Peyer's patch (tissue), 4 donors: Measurements from ENCODE around the gene PPP1R37. TPM values are rescaled to one million over a fixed set of nuclear protein-coding genes. Genes with fewer than 3 reads are reported as not detected.

Experiments used
- DNase-seq, 3 donors: peaks; one replicate each; pipeline ENCODE4 v3.0.0-alpha.2; 2017 to 2019
- H3K27ac ChIP-seq, 4 donors: fragments of 200-600 bp; sonication (generic); one replicate each; pipeline ENCODE4 v1.5.1; 2016 to 2019
- H3K27me3 ChIP-seq, 2 donors: fragments of 200-600 bp; sonication (generic); one replicate each; pipeline ENCODE4 v1.5.1; 2019
- H3K36me3 ChIP-seq, 3 donors: fragments of 200-600 bp; sonication (generic); one replicate each; pipeline ENCODE4 v1.5.1; 2016 to 2019
- H3K4me1 ChIP-seq, 4 donors: fragments of 200-600 bp; sonication (generic); one replicate each; pipeline ENCODE4 v1.5.1; 2016 to 2019
- H3K4me3 ChIP-seq, 4 donors: fragments of 200-600 bp; sonication (generic); 1 replicate in 3 of 4; 2 replicates in 1 of 4; pipeline ENCODE4 v1.5.1; 2016 to 2019; ENCODE audit warnings: mild to moderate bottlenecking in 1 of 4
- H3K9me3 ChIP-seq, 4 donors: fragments of 200-600 bp; sonication (generic); one replicate each; pipeline ENCODE4 v1.5.1; 2016 to 2019; ENCODE audit warnings: mild to moderate bottlenecking in 1 of 4
- POLR2A ChIP-seq, 2 donors: fragments of 450-650 bp; IDR thresholded peaks; one replicate each; pipeline ENCODE4 v1.5.1; 2017; ENCODE audit warnings: antibody characterized with exemption in 2 of 2, mild to moderate bottlenecking in 2 of 2, moderate library complexity in 2 of 2
- total RNA-seq, 4 donors: library from RNA; depleted of rRNA; stranded (reverse); fragments of >200 nt; gene quantifications; one replicate each; pipeline ENCODE4 v1.1.0, GENCODE V29; 2016
- TF ChIP-seq, protein P1 (sequence below), 6 experiments: fragments of 450-650 bp in 4 of 6; fragments of 200-600 bp in 2 of 6; sonication (generic) in 1 of 6; IDR thresholded peaks; one replicate each; pipeline ENCODE4 v1.5.1; 2017 to 2019; ENCODE audit warnings: antibody characterized with exemption in 6 of 6, mild to moderate bottlenecking in 3 of 6, moderate library complexity in 1 of 6

The PPP1R37 gene
- total RNA-seq, 4 donors from 2014 or later, result 41.8 to 75.1 (median 54.2) TPM

DNA sequence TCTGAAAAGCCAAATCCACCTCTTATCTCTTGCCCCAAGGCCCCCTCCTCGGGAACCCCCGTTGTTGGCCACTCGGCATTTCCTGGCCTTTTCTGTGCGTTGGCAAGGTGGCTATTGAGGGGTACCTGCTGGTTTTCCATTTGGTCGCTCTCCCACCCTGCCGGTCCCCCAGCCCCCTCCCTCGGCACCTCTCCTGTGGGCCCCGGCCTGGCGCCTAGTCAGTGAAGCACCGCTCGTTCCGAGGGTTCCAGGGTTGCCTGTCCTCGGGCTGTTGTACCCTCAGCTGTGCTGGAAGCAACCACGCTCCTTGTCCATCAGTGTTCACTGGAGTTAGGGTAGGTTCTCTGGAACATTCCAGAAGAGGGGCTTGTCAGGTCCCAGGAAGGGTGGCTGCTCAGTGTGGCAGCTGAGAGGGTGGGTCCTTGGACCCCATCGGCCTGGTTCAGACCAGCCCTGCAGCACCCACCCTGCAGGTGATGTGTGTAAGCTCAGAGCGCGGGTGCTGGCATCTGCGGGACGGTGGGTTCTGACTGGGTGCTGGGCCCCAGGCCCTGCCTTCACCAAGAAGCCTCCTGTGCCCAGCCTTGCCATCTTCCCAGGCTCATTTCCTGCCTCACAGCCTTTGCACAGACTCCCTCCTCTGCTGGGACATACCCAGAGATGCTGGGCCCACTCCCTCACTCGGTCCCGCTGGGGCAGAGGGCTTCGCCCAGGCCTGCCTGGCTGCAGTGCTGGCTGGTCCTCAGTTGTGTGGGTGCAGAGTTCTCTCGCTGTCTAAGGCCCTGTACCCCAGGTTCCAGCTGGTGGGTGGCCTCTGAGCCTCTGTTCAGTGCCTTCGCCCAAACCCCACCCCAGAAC is 46.5 kb downstream of the PPP1R37 start:
- peaks cover 0 to 43% (median 0%) of the 10 kb centered on the region in 3 donors for H3K36me3 ChIP-seq
- no peaks in the 10 kb centered on the region for H3K9me3 ChIP-seq
- no peaks in the 10 kb centered on the region for H3K27me3 ChIP-seq
- TF ChIP-seq POLR2A (IDR thresholded peaks at IDR 0.05), result no peak
- peaks cover 0 to 7% (median 0%) of the 10 kb centered on the region in 4 donors for H3K4me1 ChIP-seq
- H3K4me3 ChIP-seq, result no peak overlapping the region
- H3K27ac ChIP-seq, result no peak overlapping the region
- DNase-seq, result no peak

DNA sequence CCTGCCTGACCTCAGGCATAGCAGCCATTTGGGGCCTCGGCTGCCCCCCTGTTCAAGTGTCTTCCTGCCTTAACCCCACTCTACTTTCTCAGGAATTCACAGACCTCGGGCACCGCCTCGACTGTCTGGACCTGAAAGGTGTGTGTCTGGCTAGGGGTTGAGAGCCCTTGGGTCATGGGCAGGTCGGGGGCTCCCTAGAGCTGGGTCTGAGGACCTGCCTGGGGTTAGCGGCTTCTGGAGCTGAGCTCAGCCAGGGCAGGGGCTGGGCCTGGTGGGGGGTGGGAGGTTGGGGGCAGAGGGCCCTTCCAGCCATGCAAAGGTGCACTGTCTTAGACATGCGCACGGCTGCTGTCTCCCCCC is 47.1 kb downstream of the PPP1R37 start:
- Histone ChIP-seq H3K36me3 (peaks cover 0 to 49% (median 0%) of the 10 kb centered on the region in 3 donors), H3K4me3 (no peak overlapping the region), H3K9me3 (no peaks in the 10 kb centered on the region)

DNA sequence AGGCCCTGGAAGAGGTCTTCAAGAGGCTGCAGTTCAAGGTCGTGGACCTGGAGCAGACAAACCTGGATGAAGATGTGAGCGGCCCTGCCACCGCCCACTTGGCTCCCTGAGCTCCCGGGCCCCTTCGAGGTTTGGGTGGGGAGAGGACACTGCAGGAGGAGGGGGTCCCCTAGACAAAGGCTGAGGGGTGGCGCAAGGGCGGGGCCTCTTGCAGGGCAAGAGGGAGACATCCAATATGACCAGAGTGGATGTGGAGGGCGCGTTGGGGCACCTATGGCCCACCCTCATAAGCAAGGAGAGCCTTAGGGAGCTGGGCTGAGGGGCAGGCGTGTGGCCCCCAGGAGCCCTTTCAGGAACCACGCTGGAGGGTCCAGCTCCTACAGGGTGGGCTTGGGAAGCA is 47.6 kb downstream of the PPP1R37 start:
- no peak for DNase-seq
- Histone ChIP-seq H3K4me3 (no peak overlapping the region), H3K36me3 (peaks cover 0 to 53% (median 0%) of the 10 kb centered on the region in 3 donors), H3K9me3 (no peaks in the 10 kb centered on the region), H3K27me3 (no peaks in the 10 kb centered on the region), H3K4me1 (peaks cover 0 to 7% (median 0%) of the 10 kb centered on the region in 4 donors), H3K27ac (no peak overlapping the region)
- TF ChIP-seq POLR2A (IDR thresholded peaks at IDR 0.05), result no peak
- TF ChIP-seq, protein P1, sequence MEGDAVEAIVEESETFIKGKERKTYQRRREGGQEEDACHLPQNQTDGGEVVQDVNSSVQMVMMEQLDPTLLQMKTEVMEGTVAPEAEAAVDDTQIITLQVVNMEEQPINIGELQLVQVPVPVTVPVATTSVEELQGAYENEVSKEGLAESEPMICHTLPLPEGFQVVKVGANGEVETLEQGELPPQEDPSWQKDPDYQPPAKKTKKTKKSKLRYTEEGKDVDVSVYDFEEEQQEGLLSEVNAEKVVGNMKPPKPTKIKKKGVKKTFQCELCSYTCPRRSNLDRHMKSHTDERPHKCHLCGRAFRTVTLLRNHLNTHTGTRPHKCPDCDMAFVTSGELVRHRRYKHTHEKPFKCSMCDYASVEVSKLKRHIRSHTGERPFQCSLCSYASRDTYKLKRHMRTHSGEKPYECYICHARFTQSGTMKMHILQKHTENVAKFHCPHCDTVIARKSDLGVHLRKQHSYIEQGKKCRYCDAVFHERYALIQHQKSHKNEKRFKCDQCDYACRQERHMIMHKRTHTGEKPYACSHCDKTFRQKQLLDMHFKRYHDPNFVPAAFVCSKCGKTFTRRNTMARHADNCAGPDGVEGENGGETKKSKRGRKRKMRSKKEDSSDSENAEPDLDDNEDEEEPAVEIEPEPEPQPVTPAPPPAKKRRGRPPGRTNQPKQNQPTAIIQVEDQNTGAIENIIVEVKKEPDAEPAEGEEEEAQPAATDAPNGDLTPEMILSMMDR (IDR thresholded peaks at IDR 0.05), result no peak

More for the DNA sequence above, 47.1 kb downstream of the PPP1R37 start:
- H3K27me3 ChIP-seq, result no peaks in the 10 kb centered on the region
- peaks cover 0 to 7% (median 0%) of the 10 kb centered on the region in 4 donors for H3K4me1 ChIP-seq
- DNase-seq, result no peak
- H3K27ac ChIP-seq, result no peak overlapping the region
- TF ChIP-seq, protein P1 (IDR thresholded peaks at IDR 0.05), result no peak
- no peak for TF ChIP-seq POLR2A (IDR thresholded peaks at IDR 0.05)

DNA sequence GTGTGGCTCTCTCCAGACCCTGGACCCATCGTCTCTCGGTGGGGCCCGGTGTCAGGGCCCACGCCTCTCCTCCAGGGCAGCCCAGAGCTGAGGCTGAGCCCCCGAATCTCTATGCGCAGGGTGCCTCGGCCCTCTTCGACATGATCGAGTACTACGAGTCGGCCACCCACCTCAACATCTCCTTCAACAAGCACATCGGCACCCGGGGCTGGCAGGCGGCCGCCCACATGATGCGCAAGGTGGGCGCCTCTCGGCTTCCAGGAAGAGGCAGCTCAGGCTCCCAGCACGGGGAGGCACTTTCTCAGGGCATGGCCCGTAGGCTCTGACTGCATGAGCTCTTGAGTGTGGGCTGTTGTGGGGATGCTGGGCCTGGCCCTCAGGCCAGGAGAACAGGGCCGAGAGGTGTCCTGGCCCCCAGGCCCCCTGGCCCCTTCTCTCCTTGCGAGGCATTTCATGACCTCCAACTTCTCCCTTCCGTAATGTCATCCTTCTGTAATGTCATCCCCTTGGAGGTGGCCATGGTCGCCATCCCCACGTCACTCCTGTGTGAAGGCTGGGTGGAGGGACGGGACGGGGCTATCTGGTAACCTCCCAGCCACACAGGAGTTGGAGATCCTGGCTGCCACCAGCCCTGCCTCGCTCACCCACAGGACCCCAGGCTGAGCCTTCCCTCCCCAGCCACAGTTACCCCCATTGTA is 48.4 kb downstream of the PPP1R37 start:
- Histone ChIP-seq H3K9me3 (no peaks in the 10 kb centered on the region), H3K27ac (no peak overlapping the region), H3K4me3 (no peak overlapping the region), H3K4me1 (peaks cover 0 to 6% (median 0%) of the 10 kb centered on the region in 4 donors), H3K27me3 (no peaks in the 10 kb centered on the region), H3K36me3 (peaks cover 0 to 61% (median 0%) of the 10 kb centered on the region in 3 donors)
- no peak for DNase-seq
- TF ChIP-seq, protein P1 (IDR thresholded peaks at IDR 0.05), result no peak
- no peak for TF ChIP-seq POLR2A (IDR thresholded peaks at IDR 0.05)

DNA sequence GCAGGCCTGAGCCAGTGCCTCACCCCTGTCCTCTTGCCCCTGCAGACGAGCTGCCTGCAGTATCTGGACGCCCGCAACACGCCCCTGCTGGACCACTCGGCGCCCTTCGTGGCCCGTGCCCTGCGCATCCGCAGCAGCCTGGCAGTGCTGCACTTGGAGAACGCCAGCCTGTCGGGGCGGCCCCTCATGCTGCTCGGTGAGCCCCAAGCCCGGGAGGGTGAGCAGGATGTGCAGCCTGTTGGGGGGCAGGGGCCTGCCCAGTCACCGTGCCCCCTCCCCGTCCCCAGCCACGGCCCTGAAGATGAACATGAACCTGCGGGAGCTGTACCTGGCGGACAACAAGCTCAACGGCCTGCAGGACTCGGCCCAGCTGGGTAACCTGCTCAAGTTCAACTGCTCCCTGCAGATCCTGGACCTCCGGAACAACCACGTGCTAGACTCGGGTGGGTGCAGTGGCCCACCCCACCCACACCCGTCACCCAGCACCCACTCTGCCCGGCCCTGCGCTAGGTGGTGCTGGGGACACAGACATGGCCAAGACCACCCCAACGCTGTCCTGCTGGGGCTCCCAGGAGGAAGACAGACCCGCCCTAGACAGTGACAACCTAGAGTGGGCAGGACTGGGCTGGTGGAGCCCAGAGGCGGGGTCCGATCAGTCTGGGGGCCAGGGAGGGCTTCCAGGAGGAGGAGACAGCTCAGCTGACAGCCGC is 49.2 kb downstream of the PPP1R37 start:
- Histone ChIP-seq H3K4me1 (no peaks in the 10 kb centered on the region), H3K9me3 (no peaks in the 10 kb centered on the region), H3K36me3 (peaks cover 0 to 65% (median 0%) of the 10 kb centered on the region in 3 donors), H3K4me3 (no peak overlapping the region), H3K27me3 (no peaks in the 10 kb centered on the region), H3K27ac (no peak overlapping the region)
- TF ChIP-seq, protein P1 (IDR thresholded peaks at IDR 0.05), result no peak
- TF ChIP-seq POLR2A (IDR thresholded peaks at IDR 0.05), result no peak
- DNase-seq, result no peak
